ENCODE measurements around the gene NRP2.

GRCh38 chr2:205660521-205661124 is 21.7 kb upstream of the NRP2 start:
- TF ChIP-seq CTCF (IDR thresholded peaks at IDR 0.05; ENCODE audit: poor library complexity): no peak
- no peak for TF ChIP-seq EZH2phosphoT487 (IDR thresholded peaks at IDR 0.05; ENCODE audit: low read depth, severe bottlenecking, unreplicated experiment)
